Stimulated activated CD4-positive, alpha-beta T cell treated with anti-CD3 and anti-CD28 coated beads, Interleukin-1b, Interleukin-23, amount 100 ng/mL, for 48 hours (primary cell): ENCODE data around the gene ZIK1.

Experiments
- DNase-seq: peaks from one replicate; pipeline ENCODE4 v3.0.0-alpha.2; 2020

ZIK1 gene

DNA sequence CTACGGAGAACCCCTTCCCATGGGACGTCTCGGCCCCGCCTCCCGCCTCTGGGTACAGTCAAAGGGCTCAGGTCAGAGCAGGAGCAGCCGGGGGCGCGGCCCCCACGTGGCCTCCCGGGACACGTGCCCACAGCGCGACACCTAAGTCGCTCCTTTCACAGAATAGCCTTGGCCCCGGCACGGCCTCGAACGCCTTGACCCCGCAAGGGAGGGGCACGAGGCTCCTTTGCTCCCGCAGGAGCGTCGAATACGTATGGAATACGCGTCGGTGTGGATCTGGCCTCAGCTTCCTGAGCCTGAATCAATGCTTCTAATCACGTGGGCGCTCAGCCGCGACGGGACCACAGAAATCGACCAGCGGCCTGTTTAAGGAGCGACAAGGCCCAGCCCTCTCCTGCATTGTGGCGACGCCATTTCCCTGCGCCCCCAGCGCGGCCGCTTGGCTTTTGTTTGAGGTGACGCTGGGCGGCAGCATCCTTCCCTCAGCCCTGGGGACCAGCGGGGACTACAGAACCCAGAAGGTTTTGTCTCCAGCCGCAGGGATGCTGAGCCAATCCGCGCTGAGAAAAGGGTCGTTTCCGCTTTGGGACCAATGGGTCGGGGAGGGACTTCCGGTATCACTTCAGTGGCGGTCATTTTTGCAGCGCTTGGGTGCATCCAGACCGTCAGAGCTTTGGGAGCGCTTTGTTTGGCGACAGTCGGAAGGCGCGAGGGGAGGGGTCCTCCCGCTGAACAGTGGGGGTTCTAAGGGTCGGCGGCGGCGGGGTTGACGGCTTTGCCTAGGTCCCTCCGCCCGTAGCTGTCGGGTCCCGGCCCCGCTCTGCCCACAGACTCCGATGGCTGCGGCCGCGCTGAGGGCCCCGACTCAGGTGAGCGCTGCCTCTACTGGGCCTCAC lies at the start of gene ZIK1:
Gene ZIK1, plus strand, starts transcription at position 625 of the 896 bp plus-strand sequence. Its CDS starts 212 bp downstream, at position 837.
- DNase-seq, result peak; percentile 89

DNA sequence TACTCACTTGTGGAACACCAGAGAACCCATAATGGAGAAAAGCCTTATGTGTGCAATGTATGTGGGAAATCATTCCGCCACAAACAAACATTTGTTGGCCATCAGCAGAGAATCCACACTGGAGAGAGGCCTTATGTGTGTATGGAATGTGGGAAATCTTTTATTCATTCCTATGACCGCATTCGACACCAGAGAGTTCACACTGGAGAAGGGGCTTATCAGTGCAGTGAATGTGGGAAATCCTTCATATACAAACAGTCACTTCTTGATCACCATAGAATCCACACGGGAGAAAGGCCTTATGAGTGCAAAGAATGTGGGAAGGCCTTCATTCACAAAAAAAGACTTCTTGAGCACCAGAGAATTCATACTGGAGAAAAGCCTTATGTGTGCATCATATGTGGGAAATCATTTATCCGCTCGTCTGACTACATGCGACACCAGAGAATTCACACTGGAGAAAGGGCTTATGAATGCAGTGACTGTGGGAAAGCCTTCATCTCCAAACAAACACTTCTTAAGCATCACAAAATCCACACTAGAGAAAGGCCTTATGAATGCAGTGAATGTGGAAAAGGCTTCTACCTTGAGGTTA lies 45.9 kb upstream of the ZIK1 start:
- no peak for DNase-seq

DNA sequence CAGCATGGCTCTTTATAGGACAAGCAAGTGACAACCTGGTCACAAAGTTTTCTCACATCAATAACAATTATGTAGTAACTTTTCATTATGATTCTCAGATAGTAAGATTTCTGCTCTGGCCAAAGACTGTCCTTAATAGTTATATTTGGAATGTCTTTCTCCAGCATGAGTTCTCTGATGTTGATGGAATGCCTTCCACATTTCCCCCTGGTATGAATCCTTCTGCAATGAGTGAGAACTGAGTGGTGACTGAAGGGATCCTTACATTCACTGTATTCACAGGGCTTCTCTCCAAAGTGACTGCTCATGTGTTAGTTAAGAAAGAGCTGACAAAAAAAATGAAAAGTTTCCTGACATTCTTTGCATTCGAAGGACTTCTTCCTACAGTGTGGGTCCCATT lies 37.4 kb upstream of the ZIK1 start:
- no peak for DNase-seq

DNA sequence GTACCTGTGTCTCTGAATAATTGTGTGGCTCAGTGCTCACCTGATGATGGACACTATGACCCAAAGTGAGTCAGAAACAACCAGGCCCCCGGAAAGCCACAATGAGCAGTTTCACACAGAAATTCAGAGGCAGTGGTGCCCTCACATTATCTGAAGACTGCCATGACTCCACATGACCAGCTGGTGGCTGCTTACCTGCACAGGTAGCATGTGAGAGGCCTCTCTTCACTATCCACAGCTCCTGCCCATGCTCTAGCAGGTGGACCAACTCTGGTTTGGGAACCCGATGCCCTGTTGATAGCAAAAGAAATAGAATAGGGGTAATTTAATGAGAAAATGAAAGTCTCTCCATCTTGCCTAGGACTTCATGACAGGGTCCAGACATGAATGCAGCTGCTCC lies 31.5 kb upstream of the ZIK1 start:
- no peak for DNase-seq

DNA sequence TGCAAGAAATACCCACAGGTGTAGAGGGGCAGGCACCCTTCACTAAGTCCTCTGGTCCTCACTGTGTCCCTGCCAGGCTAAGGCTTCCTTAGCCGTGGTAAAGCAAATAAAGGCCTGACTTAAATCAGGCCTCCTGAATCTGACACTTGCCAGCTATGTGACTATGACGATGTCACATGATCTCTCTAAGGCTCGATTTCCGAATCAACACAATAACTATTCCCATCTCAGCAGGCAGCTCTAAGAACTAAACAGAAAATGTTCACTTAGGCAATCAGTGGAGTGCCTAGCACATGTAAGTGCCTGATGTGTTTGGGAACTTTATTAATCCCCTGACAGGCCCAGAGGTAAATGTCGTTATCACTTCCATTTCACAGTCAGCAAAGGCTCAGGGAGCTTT lies 26.3 kb upstream of the ZIK1 start:
- no peak for DNase-seq

DNA sequence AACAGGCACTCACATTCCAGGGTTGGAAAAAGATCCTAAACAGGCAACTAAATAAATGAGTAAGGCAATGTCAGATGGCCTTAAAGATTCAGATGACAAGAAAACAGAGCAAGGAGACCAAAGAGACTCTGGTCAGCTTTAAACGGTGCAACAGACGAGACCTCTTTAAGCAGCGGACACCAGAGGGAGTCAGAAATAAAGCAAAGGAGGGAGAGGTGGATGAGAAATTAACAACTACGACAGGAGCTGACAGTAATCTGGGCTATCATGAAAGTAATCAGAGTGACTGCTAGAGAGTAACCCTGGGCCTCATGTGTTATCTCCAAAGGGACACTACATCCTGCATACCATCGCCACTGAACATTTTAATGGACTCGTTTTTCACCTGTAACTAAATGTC lies 25.4 kb upstream of the ZIK1 start:
- no peak for DNase-seq

DNA sequence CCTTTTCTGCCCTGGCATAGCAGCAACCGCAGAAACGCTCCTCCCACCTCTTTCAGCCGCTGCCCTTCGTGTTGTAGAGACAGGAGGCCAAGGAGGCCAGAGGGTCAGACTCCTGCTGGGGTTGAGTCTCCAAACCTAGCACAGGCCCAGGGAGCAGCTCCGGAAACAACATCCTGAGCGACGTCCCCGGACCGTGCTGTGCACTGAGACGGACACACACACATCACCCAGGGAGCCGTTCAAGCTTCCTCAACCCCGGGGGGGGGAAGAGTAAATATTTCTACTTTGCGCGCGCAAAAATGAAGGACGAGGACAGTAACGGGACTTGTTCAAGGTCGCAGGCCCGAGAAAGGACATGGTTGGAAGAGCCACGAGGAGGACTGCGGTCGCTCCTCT lies 24.9 kb upstream of the ZIK1 start:
- DNase-seq, result peak; percentile 5

DNA sequence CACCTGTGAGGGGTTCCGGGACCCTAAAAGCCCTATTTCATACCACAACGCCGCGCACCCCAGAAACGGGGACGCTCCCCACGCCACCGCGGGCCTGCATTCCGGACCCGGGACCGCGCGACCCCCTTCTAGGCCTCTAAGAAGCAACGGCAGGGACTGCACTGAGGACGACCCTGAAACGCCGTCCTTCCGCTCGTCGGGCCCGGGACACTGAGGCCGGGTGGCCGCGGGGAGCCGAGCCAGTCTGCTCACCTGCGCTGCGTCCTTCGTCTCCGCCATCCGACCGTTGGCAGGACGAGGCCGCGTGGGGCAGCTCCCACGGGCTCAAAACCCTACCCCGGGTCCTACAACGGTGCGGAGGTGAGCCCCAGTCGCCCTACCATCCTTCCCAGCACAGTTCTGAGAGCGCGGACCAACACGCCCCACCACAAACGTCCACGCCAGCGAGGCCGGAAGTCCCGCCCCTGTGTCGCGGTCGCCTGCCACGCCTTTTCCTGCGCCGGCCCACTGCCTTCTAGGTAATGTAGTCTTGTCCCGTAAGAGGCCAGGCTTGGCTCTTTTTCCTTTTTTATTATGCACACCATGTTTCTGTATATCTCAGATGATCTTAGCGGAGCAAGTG lies 24.4 kb upstream of the ZIK1 start, which contains the start of gene ZNF550:
Gene ZNF550, minus strand, starts transcription at position 460 of the 622 bp plus-strand sequence. Its CDS starts 181 bp downstream, at position 279.
- peak; percentile 86 for DNase-seq

DNA sequence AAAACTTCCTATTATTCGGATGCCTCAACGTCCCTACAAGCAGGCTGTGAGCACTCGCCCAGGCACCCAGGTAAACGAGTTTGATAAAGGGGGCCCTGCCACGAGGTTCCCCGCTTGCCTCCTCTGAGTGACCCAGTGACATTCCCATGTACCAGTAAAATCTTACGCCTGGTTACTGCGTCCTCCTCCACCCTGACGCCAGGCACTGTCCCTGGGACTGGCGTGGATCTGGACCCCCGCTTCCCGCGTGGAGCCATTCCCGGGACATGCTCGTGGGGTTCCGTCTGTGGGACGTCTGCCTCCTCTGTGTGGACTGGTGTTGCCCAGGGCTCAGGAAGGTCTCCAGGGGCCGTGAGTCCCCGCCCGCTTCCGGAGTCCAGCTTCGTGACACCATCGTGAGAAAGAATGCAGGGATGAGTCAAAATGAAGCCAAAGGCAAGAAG lies 23.9 kb upstream of the ZIK1 start:
- no peak for DNase-seq

DNA sequence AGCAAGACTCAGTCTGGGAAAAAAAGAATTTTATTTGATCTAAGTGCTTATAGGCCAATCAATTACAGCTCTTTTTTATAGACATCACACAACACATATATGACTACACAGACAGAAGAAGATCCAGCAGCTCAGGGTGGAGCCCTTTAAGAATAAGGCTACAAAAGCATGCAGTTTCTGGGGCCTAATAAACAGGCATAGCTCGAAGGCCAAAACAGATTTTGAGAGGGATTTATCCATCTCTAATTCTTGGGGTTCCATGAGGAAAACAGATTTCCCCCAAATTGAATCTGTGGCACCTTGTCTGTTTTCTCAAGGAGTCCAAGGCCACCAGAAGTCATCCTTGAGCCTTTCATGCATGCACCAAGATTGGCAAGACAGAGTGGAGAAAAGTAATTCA lies 20.4 kb upstream of the ZIK1 start:
- no peak for DNase-seq

DNA sequence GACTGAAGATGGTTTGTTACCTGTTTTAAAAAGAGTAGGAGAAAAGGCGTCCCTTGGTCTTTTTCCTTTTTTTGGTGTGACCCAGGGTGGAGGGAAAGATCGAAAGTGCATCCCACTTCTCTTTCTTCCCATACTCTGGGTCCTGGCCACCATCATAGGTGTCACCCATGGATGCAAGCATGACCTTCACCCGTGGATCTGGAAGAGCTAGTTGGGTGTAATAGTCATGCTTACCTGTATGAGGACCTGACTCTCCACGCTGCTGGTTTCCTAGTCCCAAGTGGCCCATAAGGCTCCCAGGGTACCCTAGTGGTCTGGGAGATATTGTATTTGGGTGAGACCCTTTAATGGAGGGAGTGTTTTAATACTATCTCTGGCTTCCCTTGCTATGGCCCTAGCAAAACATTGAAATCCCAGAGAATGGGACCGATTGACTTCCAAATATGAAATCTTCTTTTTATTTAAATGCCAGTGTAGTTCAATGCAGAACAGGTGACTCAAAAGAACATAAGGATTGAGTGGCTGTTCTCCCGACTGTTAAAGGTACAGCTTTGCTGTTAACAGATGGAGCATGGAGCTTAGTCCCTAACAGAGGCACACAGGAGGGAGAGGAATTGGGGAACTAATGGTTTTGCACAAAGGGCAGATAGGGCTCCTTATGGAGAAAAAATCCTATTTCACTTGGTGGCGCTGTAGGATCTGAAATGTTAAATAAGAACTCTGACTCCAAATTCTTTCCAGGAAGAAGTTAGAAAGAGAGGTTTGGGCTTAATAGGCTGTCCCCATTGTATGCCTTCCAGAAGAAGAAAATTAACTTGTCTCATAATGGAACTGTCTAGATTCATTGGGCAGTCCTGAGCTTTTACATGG lies 17.3 kb upstream of the ZIK1 start:
- no peak for DNase-seq

DNA sequence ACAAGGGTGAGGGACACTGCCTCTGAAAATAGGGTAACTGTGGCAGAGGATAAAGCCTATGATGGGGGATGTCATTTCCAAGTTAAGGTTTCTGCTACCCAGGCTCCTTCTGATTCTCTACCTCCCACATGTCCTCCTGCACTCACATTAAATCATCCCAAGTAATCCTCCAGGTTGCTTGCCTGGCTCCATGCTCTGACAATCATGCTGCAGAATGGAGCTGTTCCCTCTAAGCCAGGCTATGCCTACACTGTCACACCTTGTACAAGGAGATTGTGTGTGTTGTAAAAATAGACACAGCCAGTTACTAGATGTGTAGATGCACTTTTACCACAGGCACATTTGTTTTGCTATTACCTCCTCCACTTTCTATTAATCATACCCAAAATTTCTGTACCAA lies 13.2 kb upstream of the ZIK1 start:
- no peak for DNase-seq

DNA sequence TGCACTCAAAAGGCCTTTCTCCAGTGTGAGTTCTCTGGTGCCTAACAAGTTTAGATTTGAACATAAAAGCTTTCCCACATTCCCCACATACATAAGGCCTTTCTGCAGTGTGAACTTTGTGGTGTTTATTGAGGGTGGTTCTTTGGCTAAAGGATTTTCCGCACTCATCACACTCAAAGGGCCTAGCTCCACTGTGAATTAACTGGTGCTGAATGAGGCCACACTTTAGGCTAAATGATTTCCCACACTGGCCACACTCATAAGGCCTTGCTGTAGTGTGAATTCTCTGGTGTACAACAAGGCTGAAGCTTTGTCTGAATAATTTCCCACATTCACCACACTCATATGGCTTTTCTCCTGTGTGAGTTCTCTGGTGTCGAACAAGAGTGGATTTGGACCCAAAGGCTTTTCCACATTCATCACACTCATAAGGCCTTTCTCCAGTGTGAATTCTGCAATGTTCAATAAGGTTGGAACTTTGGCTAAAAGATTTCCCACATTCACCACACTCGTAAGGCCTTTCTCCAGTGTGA lies 11.5 kb upstream of the ZIK1 start:
- no peak for DNase-seq

DNA sequence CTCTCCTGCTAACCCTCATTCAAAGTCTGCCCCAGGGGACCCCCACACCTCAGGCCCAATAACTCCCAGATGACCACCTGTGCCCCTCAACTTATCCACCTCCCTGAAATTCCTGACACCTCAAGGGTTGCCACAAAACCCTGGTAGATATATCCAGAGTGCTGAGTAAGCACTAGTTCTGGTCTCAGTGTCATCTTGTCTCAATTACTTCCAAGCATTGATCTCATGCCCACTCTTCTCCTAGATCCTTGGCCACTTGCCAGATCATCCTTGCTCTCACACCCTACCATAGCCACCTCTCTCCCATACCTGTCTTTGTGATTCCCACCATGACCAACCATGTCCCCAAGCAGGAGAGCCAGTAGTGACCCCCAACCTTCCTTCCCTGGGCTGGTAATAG lies 7.3 kb upstream of the ZIK1 start:
- no peak for DNase-seq

DNA sequence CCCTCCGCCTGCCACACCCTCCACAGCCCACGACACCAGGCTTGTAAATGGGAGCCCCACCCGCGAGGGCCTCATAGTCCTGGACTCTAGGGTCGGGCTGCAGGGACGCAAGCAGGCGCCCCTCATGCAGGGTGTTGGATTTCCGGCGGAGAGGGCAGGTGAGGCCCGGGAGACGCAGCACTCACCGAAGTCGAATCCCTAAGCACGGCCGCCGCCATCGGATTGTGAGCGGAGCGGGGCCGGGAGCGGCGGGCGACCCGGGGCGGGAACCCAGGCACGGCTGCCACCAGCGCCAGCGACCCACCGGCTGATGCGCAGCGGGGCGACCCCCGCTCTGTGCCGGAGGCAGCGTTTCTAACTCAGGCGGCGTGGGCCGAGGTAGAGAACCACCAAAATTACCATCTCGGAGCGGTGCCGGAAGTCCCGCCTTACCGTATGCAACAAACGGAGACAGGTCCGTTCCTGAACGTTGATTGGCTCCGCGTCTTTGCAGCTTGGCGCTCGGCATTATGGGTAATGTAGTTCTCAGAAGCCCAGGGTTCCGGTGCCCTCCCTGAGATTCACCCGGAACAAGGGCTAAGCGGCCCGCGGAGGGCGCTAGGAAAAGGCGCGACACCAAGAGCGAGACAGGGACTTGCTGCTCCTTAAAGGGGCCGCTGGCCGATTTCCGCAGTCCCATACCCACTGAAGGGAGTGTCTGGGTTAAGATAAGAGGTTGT lies 5.3 kb upstream of the ZIK1 start, which contains the start of gene ZNF416:
Gene ZNF416, minus strand, starts transcription at position 425 of the 719 bp plus-strand sequence. Its CDS starts 207 bp downstream, at position 218.
- DNase-seq, result peak; percentile 96

DNA sequence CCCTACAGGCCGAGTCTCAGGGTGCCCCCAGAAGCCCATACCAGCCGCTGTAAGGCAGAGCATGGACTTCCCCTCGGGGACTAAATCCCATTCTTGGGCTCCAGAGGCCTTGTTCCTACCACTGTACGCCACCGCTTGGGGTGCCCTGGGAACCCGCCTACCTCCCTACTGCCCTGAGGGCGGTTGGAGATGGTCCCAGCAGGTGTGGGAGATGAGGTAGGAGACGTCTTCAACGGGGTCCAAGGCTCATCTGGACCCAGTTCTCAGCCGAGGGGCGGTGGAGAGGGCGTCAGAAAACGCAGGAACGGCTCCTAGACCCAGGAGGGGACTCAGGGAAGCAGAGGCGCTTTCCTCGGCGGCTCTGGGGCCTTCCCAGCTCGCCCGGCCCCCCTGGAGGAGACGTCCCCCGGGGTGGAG lies 833 bp upstream of the ZIK1 start:
- DNase-seq, result no peak

DNA sequence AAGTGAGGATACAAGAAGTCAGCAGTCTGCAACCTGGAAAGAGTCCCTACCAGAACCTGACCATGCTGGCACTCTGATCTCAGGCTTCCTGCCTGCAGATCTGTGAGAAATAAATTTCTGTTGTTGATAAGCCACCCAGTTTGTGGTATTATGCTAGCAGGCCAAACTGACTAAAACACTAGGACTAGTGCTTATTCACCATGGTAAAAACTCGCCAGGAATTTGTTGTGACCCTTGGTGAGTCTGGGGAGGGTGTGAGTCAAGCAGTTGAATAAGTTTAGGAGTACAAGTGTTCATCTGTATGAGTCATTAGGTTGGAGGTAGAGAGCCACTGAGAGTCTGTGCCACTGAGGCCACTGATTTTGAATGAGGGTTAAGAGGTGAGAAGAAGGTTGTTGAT lies 3.6 kb downstream of the ZIK1 start:
- no peak for DNase-seq

DNA sequence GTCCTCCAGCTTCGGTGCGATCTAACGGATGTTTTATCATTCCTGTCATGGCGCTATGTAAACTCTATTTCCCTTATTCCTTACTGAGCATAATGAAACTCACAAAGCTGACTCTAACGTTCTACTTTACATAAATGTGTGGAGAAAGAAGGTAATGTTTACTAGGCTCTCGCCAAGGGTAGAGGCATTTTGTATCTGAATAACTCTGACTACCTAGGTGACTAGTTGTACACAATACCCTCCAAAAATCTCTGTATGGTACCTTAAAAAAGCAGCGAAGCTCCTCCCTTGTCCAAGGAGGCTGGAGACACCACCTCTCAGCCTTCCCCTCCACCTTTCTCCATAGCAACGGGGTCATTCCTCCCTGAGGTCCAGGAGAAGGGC lies 15.4 kb downstream of the ZIK1 start:
- no peak for DNase-seq

DNA sequence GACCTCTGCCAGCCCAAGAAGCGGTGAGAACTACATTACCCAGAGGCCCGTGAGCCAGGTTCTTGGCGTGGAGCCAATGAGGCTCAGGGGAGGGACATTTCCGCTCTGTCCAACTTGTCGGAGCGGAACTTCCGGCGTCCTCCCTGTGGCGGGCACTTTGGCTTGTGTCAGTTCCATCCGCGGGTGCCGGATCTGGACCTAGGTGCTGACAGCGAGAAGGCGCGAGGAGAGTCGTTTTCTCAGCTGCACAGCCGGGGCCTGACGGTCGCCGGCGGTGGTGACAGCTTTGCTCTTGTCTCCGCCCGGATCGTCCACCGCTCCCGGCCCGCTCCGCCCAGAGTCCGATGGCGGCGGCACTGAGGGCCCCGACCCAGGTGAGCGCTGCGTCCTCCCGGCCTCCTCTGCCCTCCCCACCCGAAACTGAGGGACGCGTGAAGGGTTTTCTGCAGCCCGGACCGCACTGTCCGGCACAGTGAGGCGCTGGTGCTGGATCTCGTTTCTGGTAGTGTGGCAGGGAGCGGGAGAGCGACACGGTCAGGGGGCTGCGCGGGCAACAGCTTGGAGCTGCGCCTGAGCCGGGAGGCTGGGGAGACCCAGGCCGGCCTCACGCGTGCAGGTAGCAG lies 15.9 kb downstream of the ZIK1 start, which contains the start of gene ZNF530:
Gene ZNF530, plus strand, starts transcription at position 125 of the 623 bp plus-strand sequence. CDS start 4,461 bp downstream, outside the sequence.
- peak; percentile 90 for DNase-seq

DNA sequence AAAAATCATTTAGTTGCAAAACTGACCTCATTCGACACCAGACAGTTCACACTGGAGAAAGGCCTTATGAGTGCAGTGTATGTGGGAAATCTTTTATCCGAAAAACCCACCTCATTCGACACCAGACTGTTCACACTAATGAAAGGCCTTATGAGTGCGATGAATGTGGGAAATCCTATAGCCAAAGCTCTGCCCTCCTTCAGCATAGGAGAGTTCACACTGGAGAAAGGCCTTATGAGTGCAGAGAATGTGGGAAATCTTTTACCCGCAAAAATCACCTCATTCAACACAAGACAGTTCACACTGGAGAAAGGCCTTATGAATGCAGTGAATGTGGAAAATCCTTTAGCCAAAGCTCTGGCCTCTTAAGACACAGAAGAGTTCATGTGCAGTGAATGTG lies 23.0 kb downstream of the ZIK1 start:
- no peak for DNase-seq

DNA sequence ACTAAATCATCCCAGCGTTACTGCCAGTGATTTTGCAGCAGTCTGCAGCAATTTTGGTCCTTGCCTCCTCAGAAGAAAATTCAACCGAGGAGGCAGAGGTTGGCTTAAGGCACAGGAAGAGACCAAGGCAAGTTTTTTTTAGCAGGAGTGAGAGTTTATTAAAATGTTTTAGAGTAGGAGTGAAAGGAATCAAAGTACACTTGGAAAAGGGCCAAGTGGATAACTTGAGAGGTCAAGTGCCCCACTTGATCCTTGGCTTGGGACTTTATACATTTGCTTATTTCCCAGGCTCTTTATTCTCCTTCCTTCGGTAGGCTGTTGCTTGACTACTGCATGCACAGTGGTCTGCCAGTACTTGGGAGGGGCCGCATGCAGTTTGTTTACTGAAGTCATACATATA lies 27.2 kb downstream of the ZIK1 start:
- no peak for DNase-seq
